Esophagus muscularis mucosa (tissue), 4 donors: Measurements from ENCODE around the gene CAGE1. TPM values are rescaled to one million over a fixed set of nuclear protein-coding genes. Genes with fewer than 3 reads are reported as not detected.

Source experiments
- DNase-seq: peaks from one replicate; pipeline ENCODE4 v3.0.0-alpha.2; 2017; ENCODE audit errors: extremely low spot score
- H3K27ac ChIP-seq, 4 donors: fragments of 200-600 bp; sonication (generic); replicated peaks in 1 of 4; 1 replicate in 3 of 4; 2 replicates in 1 of 4; pipeline ENCODE4 v1.5.1; 2016 to 2019; ENCODE audit warnings: mild to moderate bottlenecking in 1 of 4
- H3K27me3 ChIP-seq, 4 donors: fragments of 200-600 bp; sonication (generic); one replicate each; pipeline versions ENCODE4 v1.5.1 to v1.6.0; 2016 to 2019
- H3K36me3 ChIP-seq, 4 donors: fragments of 200-600 bp; sonication (generic); one replicate each; pipeline ENCODE4 v1.5.1; 2016 to 2019
- H3K4me1 ChIP-seq, 4 donors: fragments of 200-600 bp; sonication (generic); one replicate each; pipeline ENCODE4 v1.5.1; 2016 to 2019
- H3K4me3 ChIP-seq, 4 donors: fragments of 200-600 bp; sonication (generic); 1 replicate in 2 of 4; 2 replicates in 2 of 4; pipeline ENCODE4 v1.5.1; 2016 to 2019; ENCODE audit warnings: mild to moderate bottlenecking in 4 of 4, moderate library complexity in 1 of 4
- H3K9me3 ChIP-seq, 4 donors: fragments of 200-600 bp; sonication (generic); 1 replicate in 3 of 4; 2 replicates in 1 of 4; pipeline ENCODE4 v1.5.1; 2016 to 2019
- EP300 ChIP-seq: sonication (generic); formaldehyde crosslinking; IDR thresholded peaks from one replicate; pipeline ENCODE4 v1.6.1; 2017; ENCODE audit warnings: antibody characterized with exemption
- POLR2A ChIP-seq: fragments of 450-650 bp; IDR thresholded peaks from one replicate; pipeline ENCODE4 v1.6.1; 2017; ENCODE audit warnings: antibody characterized with exemption, moderate library complexity, mild to moderate bottlenecking, low read depth
- POLR2AphosphoS5 ChIP-seq, 2 donors: sonication (generic); formaldehyde crosslinking; IDR thresholded peaks; one replicate each; pipeline ENCODE4 v1.6.1; 2017; ENCODE audit warnings: antibody characterized with exemption in 2 of 2
- WGBS: methylation state at CpG from one replicate; pipeline ENCODE4 v1.1.5; 2018; 5-methylcytosine and 5-hydroxymethylcytosine counted together
- intact Hi-C: fragments of 100-400 bp; cut with DNase I; formaldehyde crosslinking; loops from one replicate; pipeline ENCODE4 v1.15.1; 2023
- total RNA-seq, 4 donors: library from RNA; depleted of rRNA; stranded (reverse); fragments of >200 nt; gene quantifications; one replicate each; pipeline versions ENCODE4 v1.1.0 to v1.2.1, GENCODE V29; 2016
- TF ChIP-seq, protein P1 (sequence below), 3 experiments: fragments of 200-600 bp in 2 of 3; fragments of 450-650 bp in 1 of 3; sonication (generic) in 2 of 3; IDR thresholded peaks; one replicate each; pipeline ENCODE4 v1.5.1; 2017 to 2019; ENCODE audit warnings: antibody characterized with exemption in 3 of 3, mild to moderate bottlenecking in 2 of 3, moderate library complexity in 1 of 3

The CAGE1 gene
- total RNA-seq, 4 donors from 2014 or later = not detected

GRCh38 chr6:7338031-7338430, 51.5 kb downstream of the CAGE1 start:
- 83% methylated on average over 2 of the region's 2 CpGs for WGBS
- TF ChIP-seq POLR2AphosphoS5 (IDR thresholded peaks at IDR 0.05) = no peak
- TF ChIP-seq EP300 = no peak
- TF ChIP-seq, protein P1, sequence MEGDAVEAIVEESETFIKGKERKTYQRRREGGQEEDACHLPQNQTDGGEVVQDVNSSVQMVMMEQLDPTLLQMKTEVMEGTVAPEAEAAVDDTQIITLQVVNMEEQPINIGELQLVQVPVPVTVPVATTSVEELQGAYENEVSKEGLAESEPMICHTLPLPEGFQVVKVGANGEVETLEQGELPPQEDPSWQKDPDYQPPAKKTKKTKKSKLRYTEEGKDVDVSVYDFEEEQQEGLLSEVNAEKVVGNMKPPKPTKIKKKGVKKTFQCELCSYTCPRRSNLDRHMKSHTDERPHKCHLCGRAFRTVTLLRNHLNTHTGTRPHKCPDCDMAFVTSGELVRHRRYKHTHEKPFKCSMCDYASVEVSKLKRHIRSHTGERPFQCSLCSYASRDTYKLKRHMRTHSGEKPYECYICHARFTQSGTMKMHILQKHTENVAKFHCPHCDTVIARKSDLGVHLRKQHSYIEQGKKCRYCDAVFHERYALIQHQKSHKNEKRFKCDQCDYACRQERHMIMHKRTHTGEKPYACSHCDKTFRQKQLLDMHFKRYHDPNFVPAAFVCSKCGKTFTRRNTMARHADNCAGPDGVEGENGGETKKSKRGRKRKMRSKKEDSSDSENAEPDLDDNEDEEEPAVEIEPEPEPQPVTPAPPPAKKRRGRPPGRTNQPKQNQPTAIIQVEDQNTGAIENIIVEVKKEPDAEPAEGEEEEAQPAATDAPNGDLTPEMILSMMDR (IDR thresholded peaks at IDR 0.05) = no peak
- no peak for TF ChIP-seq POLR2A

GRCh38 chr6:7335519-7335918, 54.0 kb downstream of the CAGE1 start:
- Histone ChIP-seq H3K27ac (no peak overlapping the region), H3K4me1 (no peaks in the 10 kb centered on the region), H3K27me3 (peaks cover 0 to 2% (median 0%) of the 10 kb centered on the region in 4 donors), H3K4me3 (no peak overlapping the region), H3K9me3 (no peaks in the 10 kb centered on the region), H3K36me3 (no peaks in the 10 kb centered on the region)
- DNase-seq = no peak
- 74% methylated on average over 3 of the region's 3 CpGs for WGBS
- intact Hi-C loops = no loop called here
- TF ChIP-seq POLR2AphosphoS5 (IDR thresholded peaks at IDR 0.05) = no peak
- no peak for TF ChIP-seq EP300
- TF ChIP-seq POLR2A = no peak
- TF ChIP-seq, protein P1 (IDR thresholded peaks at IDR 0.05) = no peak

More at GRCh38 chr6:7338031-7338430, 51.5 kb downstream of the CAGE1 start:
- H3K4me3 ChIP-seq = no peak overlapping the region
- H3K4me1 ChIP-seq = peaks cover 0 to 4% (median 0%) of the 10 kb centered on the region in 4 donors
- H3K36me3 ChIP-seq = no peaks in the 10 kb centered on the region
- no peak for DNase-seq
- intact Hi-C loops = no loop called here
- no peaks in the 10 kb centered on the region for H3K9me3 ChIP-seq
- H3K27me3 ChIP-seq = peaks cover 0 to 21% (median 0%) of the 10 kb centered on the region in 4 donors
- no peak overlapping the region for H3K27ac ChIP-seq

GRCh38 chr6:7334685-7335084, 54.9 kb downstream of the CAGE1 start:
- Histone ChIP-seq H3K27me3 (no peaks in the 10 kb centered on the region), H3K9me3 (no peaks in the 10 kb centered on the region), H3K36me3 (no peaks in the 10 kb centered on the region), H3K4me1 (no peaks in the 10 kb centered on the region), H3K27ac (no peak overlapping the region), H3K4me3 (no peak overlapping the region)
- intact Hi-C loops = no loop called here
- DNase-seq = no peak
- 82% methylated on average over 3 of the region's 3 CpGs for WGBS
- TF ChIP-seq POLR2AphosphoS5 (IDR thresholded peaks at IDR 0.05) (no peak), EP300 (no peak), POLR2A (no peak)
- TF ChIP-seq, protein P1 (IDR thresholded peaks at IDR 0.05) = no peak

- no peaks in the 10 kb centered on the region for H3K36me3 ChIP-seq
- intact Hi-C loops = no loop called here
- no peaks in the 10 kb centered on the region for H3K9me3 ChIP-seq
- TF ChIP-seq POLR2AphosphoS5 (IDR thresholded peaks at IDR 0.05) = no peak
- TF ChIP-seq, protein P1 (IDR thresholded peaks at IDR 0.05) = no peak
- TF ChIP-seq EP300 = no peak
- no peak for TF ChIP-seq POLR2A
- H3K27me3 ChIP-seq = peaks cover 0 to 5% (median 0%) of the 10 kb centered on the region in 4 donors
- no peak overlapping the region for H3K27ac ChIP-seq
- no peak overlapping the region for H3K4me3 ChIP-seq
- WGBS = 81% methylated on average over 8 of the region's 8 CpGs
- no peak for DNase-seq
- H3K4me1 ChIP-seq = no peaks in the 10 kb centered on the region
Measured at GRCh38 chr6:7332090-7332745, 57.3 kb downstream of the CAGE1 start.

DNA sequence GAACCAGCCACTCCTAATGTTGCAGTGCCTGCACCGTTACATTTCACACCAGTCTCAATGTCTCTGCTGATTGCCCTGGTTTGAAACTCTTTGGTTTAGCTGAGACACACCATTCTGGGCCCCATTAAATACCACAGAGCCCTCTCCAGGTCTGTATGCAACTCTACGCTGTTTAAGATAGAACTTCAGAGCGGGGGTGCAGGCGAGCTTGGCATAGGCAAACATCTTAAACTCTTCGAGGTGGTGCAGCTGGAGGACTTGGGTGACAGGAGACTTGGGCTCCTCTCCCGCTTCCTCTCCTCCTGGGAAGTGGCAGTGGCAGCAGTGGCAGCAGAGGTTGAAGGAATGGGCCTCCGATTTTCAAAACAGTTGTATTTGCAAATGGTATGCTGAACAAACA, 58.1 kb downstream of the CAGE1 start:
- Histone ChIP-seq H3K27me3 (peaks cover 0 to 5% (median 0%) of the 10 kb centered on the region in 4 donors), H3K36me3 (no peaks in the 10 kb centered on the region), H3K4me3 (no peak overlapping the region), H3K4me1 (no peaks in the 10 kb centered on the region), H3K9me3 (no peaks in the 10 kb centered on the region), H3K27ac (no peak overlapping the region)
- WGBS = 90% methylated on average over 7 of the region's 7 CpGs
- TF ChIP-seq, protein P1 (IDR thresholded peaks at IDR 0.05) = no peak
- no peak for TF ChIP-seq EP300
- no peak for TF ChIP-seq POLR2AphosphoS5 (IDR thresholded peaks at IDR 0.05)
- TF ChIP-seq POLR2A = no peak
- no peak for DNase-seq
- intact Hi-C loops = no loop called here
